GM12878 (cell line): Measurements from ENCODE around the gene FAM162A.
"Not testable (repeated sequence)": the region's sequence is repeated elsewhere in the genome, so short reads cannot be mapped to it uniquely, and the experiment has no call there.

Source experiments
- CTCF ChIP-seq, 3 experiments: IDR thresholded peaks in 2 of 3; conservative IDR thresholded peaks in 1 of 3; 2 replicates each; pipeline ENCODE4 v1.5.1; 2011; ENCODE audit warnings: low read depth in 3 of 3, low read length in 3 of 3, mild to moderate bottlenecking in 3 of 3, control low read depth in 2 of 3, moderate library complexity in 2 of 3, inconsistent platforms in 1 of 3, mixed read lengths in 1 of 3; ENCODE audit not compliant: control insufficient read depth in 2 of 3, insufficient read depth in 1 of 3; ENCODE audit errors: extremely low read depth in 1 of 3
- EZH2 ChIP-seq: IDR thresholded peaks from 2 replicates; pipeline ENCODE4 v1.6.1; 2012; ENCODE audit warnings: low read depth, mild to moderate bottlenecking, control low read depth, inconsistent platforms, low read length, borderline replicate concordance; ENCODE audit not compliant: control insufficient read depth
- HDAC2 ChIP-seq: fragments of 200-600 bp; sonication (generic); IDR thresholded peaks from 2 replicates; pipeline ENCODE4 v1.6.1; 2017
- POLR2A ChIP-seq: IDR thresholded peaks from 2 replicates; pipeline ENCODE4 v1.6.1; 2011; ENCODE audit warnings: low read depth, mild to moderate bottlenecking, low read length
- SMC3 ChIP-seq: IDR thresholded peaks from 2 replicates; pipeline ENCODE4 v1.6.1; 2011; ENCODE audit warnings: low read length, improper control_type of control experiment, borderline replicate concordance
- TAF1 ChIP-seq: IDR thresholded peaks from 2 replicates; pipeline ENCODE4 v1.6.1; 2011; ENCODE audit warnings: mild to moderate bottlenecking, low read depth, low read length, borderline replicate concordance
- YY1 ChIP-seq: IDR thresholded peaks from 2 replicates; pipeline ENCODE4 v1.6.1; 2011; ENCODE audit warnings: low read depth, mild to moderate bottlenecking, low read length

GRCh38 chr3:122448218-122448617 lies 64.2 kb downstream of the FAM162A start:
- TF ChIP-seq HDAC2; POLR2A; SMC3; TAF1; YY1; EZH2; CTCF (IDR thresholded peaks at IDR 0.05 in 2 of 3, conservative IDR thresholded peaks at IDR 0.05 in 1 of 3; ENCODE audit: control insufficient read depth in 2 of 3, extremely low read depth in 1 of 3, insufficient read depth in 1 of 3, low read depth in 3 of 3, low read length in 3 of 3): not testable (repeated sequence)
